ENCODE results near the gene MEGF8.
"Not testable (repeated sequence)": the region's sequence is repeated elsewhere in the genome, so short reads cannot be mapped to it uniquely, and the experiment has no call there.

The MEGF8 gene

DNA sequence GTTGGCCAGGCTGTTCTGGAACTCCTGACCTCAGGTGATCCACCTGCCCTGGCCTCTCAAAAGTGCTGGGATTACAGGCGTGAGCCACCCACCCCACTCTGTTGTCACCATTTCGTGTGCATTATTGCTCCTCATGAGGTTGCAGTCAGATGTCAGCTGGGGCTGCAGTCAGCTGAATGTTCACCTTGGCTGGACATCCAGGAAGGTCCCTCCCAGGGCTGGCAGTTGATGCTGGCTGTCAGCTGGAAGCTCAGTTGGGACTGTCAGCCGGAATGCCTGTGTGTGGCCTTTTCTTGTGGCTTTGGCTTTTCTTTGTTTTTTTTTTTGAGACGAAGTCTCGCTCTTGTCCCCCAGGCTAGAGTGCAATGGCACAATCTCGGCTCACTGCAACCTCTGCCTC lies 6.6 kb downstream of the MEGF8 start:
- DNase-seq = no peak

DNA sequence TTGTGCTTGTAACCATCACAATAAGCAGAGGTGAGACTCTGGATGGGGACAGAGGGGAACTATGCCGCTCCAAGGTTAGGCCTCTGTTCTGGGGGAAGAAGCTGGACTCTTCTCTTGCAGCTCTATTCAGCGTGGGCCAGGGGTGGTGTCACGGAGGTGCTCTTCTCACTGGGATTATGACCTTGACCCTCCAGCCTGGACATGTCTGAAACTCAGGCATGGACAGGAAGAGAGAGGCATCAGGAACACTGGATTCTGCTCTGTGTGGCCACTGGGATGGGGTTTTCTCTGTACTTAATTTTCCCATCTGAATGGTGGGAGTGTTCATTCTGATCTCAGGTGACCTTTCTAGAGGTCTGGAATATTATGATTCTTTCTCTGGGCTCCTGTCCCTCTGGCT lies 7.6 kb downstream of the MEGF8 start:
- DNase-seq = no peak

DNA sequence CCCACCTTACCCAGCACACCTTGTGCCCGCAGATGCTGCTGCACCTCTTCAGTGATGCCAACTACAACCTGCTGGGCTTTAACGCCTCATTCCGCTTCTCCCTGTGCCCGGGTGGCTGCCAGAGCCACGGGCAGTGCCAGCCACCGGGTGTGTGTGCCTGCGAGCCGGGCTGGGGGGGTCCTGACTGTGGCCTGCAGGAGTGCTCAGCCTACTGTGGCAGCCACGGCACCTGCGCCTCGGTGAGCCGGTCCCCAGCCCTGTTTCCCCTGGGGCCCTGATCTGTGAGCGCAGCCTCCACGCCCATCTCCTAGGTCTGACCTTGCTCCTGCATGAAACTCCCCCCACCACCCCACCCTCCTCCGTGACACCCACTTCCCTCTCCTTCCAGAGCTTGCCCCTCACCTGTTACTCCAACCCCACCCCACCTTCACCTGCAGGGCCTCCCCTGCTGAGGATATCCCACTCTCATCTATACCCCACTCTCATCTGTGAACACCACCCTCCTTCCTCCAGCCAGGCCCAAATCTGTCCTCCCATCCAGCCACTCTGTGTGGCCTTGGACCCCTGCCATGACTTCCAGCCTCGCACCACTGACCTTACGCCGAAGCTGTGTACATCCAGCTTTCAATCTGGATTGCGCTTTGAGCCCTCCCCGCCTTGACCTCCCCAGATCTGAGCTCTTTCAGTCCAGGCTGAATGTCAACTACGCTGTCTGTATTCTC lies 8.7 kb downstream of the MEGF8 start:
- DNase-seq = no peak

DNA sequence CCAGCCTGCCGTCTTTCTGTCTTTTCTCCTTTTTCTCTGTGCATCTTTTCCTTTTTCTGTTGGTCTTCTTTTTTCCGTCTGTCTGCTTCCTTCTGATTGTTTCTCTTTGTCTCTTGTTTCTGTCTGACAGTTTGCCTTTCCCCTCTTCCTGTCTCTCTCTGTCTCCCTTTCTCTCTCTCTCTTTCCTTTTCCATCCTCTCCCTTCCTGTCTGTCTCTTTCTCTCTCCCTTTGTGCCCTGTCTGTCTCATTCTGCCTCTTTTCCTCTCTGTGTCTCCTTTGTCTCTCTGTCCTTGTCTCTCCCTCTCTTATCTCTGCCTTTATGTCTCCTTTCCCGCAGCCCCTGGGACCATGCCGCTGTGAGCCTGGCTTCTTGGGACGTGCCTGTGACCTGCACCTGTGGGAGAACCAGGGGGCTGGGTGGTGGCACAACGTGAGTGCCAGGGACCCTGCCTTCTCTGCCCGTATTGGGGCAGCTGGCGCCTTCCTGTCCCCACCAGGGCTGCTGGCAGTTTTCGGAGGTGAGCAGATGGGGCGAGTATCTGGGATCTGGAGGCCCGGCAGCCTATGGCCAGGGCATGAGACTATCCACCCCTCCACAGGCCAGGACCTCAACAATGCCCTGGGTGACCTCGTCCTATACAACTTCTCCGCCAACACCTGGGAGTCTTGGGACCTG lies 9.4 kb downstream of the MEGF8 start:
- no peak for DNase-seq

DNA sequence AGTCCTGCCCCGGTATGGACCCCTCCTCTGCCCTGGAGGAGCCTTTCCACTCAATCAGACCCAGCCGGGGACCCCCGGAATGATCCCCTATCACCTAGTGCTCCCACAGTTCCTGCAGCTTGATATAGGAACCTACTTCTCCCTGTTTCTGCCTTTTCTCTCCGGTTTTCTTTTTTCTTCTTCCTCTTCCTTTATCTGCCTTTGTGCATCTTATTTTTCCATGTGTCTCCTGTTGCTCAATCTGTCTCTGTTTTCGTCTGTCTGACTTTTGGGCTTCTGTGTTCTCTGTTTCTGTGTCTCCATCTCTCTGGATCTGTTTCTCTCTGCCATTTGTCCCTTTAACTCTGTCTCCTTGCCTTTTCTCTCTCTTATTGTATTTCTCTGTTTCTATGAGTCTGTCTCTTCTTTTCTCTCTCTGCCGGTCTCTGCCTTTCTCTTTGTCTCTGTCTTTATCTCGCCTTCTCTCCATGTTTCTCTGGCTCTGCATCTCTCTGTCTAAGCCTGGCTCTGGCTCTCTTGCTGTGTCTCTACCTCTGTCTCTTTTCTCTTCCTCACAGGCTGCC lies 10.0 kb downstream of the MEGF8 start:
- DNase-seq = no peak

- no peak for DNase-seq
Observed at GRCh38 chr19:42335971-42336370, 10.5 kb downstream of the MEGF8 start.

- DNase-seq = not testable (repeated sequence)
Observed at GRCh38 chr19:42339126-42339860, 13.9 kb downstream of the MEGF8 start.

GRCh38 chr19:42339922-42340321 lies 14.5 kb downstream of the MEGF8 start:
- DNase-seq = not testable (repeated sequence)

- DNase-seq = no peak
Observed at GRCh38 chr19:42343344-42344110, 18.1 kb downstream of the MEGF8 start.

GRCh38 chr19:42344336-42344893 lies 19.0 kb downstream of the MEGF8 start:
- DNase-seq = no peak

DNA sequence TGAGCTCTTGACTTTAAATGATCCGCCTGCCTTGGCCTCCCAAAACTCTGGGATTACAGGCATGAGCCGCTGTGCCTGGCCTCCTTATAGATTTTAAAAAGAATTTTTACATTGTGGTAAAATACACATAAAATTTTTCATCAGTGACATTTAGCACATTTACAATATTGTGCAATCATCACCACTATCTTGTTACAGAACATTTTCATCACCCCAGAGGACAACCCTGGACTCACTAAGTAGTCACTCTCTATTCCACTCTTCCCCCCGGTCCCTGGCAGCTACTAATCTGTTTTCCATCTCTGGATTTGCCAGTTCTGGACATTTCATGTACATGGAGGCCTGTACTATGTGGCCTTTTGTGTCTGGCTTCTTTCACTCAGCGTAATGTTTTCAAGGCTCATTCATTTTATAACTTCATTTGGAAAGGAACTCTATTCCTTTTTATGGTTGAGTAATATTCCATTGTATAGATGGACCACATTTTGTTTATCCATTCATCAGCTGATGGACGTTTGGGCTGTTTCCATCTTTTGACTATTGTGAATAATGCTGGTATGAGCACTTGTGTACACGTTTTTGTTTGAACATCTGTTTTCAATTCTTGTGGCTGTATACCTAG lies 19.9 kb downstream of the MEGF8 start:
- DNase-seq = no peak

GRCh38 chr19:42348211-42348610 lies 22.8 kb downstream of the MEGF8 start:
- DNase-seq = no peak

DNA sequence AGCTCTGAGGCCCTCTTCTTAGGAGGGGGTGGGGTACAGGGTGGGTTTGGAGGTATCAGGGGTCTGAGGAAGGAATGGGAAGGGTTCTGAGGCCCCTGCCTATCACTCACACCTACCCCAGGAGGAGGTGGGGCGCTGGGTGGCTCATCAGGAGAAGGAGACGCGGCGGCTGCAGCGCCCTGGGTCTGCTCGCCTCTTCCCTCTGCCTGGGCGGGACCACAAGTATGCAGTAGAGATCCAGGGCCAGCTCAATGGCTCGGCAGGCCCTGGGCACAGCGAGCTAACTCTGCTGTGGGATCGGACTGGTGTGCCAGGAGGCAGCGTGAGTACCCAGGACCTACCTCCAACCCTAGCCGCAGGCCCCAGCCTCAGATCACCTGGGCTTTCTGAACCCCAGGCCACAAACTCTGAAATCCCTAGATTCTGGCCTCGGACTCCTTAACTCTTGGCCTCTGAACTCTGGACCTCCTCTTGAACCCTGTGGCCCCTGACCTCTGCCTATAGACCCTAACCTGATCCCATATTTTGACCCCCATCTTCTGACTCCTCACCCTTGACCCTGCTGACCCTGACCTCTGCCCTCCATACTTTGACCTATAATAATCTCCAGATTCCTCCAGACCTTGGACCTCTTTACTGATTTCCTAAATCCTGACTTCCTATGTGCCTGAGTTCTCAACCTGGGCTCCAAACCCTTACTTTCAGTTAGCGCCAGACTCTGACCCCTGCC lies 24.1 kb downstream of the MEGF8 start:
- no peak for DNase-seq

GRCh38 chr19:42350417-42350816 lies 25.0 kb downstream of the MEGF8 start:
- DNase-seq = no peak

DNA sequence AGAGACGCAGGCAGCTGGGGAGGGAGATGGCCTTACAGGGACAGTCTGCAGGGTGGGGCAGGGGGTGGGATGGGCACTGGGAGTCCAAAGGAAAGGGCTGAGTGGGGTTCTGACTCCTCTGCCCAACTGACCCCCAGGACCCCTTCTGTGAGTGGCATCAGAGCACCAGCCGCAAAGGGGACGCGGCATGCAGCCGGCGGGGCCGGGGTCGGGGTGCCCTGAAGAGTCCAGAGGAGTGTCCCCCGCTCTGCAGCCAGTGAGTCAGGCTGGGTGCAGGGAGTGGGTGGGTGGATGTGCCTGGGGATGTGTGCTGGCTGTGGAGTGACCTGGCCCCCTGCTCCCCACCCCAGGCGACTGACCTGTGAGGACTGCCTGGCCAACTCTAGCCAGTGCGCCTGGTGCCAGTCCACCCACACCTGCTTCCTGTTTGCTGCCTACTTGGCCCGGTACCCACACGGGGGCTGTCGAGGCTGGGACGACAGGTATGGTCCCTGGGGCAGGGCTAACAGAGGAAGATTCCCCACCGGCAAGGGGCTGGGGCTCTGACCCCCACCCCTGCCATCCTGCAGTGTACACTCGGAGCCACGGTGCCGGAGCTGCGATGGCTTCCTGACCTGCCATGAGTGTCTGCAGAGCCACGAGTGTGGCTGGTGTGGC lies 25.8 kb downstream of the MEGF8 start:
- no peak for DNase-seq

- no peak for DNase-seq
Observed at GRCh38 chr19:42352301-42353259, 27.1 kb downstream of the MEGF8 start.

- DNase-seq = no peak
Observed at GRCh38 chr19:42353341-42354015, 28.0 kb downstream of the MEGF8 start.

GRCh38 chr19:42355896-42356295 lies 30.5 kb downstream of the MEGF8 start:
- DNase-seq = no peak

GRCh38 chr19:42356686-42357085 lies 31.3 kb downstream of the MEGF8 start:
- DNase-seq = no peak
